GM19099 (cell line): ENCODE data around the gene ZNF592.

Experiments
- POLR2A ChIP-seq: IDR thresholded peaks from 3 replicates; pipeline ENCODE4 v1.6.1; 2011; ENCODE audit warnings: low read depth; ENCODE audit not compliant: insufficient read length; ENCODE audit errors: extremely low read depth

The ZNF592 gene

DNA sequence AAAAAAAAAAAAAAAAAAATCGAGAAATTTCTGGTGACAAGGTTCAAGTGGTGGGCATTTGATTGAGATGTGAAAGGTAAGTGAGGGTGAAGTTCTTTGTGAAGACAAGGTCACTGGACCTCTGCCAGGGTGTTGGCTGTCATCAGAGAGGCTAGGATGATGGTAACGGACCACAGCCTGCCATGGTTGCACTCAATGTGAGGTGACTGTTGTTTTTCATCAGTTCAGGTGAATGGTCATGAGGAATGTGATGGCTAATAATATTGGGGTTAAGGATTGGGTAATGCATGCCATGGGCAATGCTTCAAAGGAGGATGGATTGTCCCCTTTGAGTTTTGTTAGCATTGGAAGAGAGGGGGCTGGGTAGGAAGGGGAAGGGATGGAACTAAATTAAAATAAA, 64.5 kb downstream of the ZNF592 start:
- no peak for TF ChIP-seq POLR2A

DNA sequence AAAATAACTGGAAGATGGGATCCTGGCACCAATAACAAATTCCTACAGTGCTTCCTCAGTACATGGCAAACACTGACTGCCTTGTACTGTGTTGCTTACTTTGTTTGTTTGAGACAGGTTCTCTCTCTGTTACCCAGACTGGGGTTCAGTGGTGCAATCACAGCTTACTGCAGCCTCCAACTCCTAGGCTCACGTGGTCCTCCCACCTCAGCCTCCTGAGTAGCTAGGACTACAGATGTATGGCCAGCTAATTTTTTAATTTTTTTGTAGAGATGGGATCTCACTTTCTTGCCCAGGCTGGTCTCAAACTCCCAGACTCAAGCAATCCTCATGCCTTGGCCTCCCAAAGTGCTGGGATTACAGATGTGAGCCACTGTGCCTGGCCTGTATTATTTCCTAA, 65.0 kb downstream of the ZNF592 start:
- no peak for TF ChIP-seq POLR2A

DNA sequence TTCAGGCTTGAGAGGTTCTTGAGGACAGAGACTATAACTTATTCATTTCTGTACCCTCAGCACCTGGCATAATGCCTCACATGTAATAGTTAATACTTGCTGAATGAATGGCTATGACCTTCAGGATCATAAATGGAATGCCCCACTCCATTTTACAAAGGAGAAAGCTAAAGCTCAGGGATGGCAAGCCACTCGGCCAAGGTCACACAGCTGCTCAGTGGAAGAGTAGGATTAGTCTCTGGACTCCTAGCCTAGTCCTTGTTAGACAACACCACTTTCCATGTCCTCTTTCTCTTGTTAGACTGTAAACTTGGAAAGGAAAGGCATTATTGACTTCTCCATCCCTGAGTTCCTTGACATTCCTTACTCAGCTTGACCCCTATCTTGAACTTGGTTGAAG, 65.5 kb downstream of the ZNF592 start:
- TF ChIP-seq POLR2A: no peak

DNA sequence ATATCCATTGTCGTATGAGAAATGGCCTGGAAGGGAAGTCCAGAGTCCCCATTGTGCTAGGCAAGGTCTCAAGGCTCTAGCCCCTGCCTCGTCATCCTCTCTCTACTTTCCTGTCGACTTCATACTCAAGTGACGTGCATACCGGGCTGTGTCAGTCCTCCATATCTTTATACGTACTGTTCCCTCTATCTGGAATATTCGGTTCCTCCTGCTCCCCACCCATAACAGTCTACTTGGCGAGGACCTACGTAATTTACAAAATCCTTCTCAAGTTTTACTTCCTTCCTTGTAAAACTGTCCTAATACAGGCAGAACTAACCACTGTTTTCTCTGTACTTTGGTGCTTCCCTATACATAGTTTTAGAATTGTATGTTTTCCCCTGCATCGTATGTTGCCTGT, 66.5 kb downstream of the ZNF592 start:
- TF ChIP-seq POLR2A: no peak

DNA sequence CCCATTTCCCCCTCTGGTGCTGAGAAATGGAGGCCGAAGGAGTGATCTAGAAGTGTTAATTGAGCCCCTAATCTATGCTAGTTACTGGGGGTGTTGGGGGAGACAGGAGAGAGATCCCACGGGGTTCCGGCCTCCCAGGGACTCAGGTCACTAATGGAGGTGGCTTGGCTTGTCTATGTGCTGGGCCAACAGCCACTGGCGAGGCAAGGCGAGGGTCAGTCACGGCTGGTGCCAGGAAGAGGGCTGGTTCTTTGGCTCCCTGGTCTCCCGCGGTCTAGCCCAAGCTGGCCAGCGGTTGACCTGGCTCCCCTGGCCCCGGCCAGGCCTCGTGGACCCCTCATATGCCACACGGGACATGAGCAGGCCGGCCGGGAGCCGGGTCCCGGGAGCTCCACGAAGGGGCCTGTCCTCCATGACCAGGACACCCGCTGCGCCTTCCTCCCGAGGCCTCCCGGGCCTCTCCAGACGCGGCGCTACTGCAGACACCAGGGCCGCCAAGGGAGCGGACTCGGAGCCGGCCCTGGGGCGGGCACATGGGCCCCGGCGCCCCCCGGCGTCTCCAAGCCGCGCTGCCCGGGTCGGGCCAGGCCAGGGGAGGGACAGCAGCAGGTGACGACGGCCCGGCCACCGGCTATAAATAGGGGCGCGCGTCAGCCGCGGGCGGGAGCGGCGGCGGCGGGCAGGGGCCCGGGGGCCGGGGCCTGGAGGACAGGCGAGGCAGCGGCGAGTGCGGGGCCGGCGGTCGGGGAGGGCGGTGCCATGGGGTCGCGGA, 68.5 kb downstream of the ZNF592 start, which contains the start of gene ALPK3:
Gene ALPK3, plus strand, starts transcription at position 663 of the 772 bp plus-strand sequence. Its CDS starts 97 bp downstream, at position 760.
- TF ChIP-seq POLR2A: no peak

DNA sequence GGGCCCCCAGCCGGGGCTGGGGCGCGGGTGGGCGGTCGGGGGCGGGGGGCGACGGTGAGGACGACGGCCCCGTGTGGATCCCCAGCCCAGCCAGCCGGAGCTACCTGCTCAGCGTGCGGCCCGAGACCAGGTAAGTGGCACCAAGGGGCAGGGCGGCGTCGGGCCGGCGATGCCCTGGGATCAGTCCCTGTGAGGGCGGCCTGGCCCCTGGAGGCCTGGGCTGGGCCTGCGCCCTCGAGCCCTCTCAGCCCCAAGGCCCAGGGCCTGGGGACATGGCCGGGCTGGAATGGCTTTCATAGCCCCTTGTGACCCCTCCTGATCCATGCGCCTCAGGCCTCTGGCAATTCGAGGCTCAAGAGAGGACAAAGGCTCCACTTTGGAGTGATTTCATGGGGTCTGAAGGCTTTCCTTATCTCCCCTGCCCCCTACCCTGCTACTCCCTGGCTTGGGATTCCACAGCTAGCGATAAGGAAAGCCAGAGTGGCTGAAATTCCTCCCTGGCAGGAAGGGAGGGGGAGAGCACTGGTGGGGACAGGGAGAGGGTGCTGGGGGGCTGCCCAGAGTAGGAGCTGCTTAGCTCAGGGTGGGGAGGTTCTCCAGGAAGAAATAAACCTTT, 69.2 kb downstream of the ZNF592 start:
- TF ChIP-seq POLR2A: no peak

DNA sequence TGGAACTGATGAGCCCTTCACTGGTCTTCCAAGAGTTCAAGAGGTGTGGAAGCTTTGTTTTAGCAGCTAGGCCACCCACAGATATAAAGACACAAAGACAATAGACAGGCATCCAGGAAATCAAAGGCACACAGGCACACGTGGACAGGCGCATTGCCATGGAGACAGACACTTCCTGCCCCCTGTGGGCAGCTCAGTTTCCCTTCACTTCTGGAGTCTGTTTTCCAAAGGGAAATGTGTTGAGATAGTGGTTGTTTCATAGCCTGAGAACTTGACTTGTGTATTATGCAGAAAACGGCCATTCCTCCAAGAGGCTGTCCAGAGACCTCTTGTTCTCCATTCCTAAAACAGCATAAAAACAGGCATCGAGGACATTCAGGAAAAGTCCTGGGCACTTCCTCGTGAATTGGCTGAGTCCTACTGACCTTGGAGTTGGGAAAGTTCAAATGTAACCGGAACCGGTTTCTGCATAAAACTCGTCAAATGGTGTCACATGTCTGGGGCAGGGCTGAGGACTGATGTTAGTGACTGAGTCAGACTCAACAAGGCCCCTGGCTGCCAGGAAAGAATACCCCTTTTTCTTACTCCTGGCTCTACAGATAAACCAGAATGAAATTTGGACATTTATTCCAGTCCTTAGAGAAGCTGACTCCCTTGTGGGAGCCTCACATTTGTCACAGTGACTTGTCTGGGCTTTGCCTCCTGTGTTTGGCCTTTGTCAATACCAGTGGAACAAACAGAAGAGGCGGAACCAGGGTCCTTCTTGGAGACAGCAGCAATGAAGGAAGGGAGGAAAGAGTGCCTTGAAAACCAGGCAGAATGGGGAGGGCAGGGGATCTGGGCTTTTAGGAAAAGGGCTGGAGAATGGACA, 70.1 kb downstream of the ZNF592 start:
- TF ChIP-seq POLR2A: no peak

DNA sequence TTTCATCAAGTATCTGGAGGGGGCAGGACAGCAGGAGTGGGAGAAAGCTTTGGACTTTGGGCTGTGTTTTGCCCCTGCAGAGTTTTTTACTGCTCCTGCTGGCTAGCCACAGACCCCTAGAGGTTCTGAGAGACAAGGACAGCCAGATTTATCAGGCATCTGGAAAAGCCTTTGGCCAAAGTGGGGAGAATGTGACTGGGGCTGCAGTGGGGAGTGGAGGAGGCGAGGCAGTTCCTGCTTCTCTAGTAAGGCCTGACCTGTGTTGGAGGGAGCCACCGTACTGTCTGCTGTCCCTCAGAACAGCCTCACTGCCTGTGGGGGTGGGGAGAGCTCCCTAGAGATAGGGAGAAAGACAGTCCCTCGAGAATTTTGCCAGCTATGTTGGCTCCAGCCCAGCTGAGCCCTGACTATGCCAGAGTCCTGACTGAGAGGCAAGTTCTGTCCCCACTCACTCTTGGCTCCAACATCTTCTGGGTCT, 70.9 kb downstream of the ZNF592 start:
- TF ChIP-seq POLR2A: no peak

DNA sequence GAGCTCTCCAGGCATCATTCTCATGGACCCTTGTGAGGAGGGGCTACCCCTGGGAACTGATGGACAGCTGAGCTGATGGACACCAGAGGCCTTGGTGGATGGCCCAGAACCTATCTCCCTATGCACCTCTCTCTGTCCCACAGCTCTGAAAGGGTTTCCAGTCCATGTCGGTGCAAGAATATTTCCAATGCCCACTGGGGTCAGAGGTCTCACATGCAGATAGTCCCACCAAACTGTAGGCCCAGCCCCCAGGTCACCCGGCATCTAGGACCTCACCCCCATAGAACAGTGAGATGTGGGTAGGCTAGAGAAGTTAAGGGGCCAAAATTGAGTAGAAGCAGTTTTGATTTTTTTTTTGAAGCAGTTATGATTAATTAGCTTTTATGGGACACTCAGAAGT, 71.4 kb downstream of the ZNF592 start:
- no peak for TF ChIP-seq POLR2A

DNA sequence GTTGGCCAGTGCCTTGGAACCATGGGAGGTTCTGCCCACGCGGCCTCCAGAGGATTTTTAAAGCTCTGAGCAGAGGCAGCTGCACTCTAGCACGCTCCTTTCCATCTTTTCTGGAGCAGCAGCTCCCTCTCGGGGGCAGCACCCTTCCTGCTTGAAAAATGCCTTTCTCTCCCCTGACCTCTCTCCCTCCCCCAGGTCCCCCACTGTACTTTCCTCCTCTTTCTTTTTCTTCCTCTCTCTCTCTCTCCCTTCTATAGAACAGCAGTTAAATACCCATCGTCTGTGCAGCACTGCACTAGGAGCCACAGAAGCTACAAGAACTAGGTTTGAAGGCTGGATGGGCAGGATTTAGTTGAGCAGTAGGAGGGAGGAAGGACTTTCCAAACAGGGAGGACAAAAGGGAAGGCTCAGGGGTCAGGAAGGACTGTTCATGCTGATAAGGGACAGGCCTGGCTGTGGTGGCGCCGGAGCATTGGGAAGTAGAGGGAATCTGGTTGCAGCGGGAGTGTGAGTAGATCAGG, 73.2 kb downstream of the ZNF592 start:
- no peak for TF ChIP-seq POLR2A

DNA sequence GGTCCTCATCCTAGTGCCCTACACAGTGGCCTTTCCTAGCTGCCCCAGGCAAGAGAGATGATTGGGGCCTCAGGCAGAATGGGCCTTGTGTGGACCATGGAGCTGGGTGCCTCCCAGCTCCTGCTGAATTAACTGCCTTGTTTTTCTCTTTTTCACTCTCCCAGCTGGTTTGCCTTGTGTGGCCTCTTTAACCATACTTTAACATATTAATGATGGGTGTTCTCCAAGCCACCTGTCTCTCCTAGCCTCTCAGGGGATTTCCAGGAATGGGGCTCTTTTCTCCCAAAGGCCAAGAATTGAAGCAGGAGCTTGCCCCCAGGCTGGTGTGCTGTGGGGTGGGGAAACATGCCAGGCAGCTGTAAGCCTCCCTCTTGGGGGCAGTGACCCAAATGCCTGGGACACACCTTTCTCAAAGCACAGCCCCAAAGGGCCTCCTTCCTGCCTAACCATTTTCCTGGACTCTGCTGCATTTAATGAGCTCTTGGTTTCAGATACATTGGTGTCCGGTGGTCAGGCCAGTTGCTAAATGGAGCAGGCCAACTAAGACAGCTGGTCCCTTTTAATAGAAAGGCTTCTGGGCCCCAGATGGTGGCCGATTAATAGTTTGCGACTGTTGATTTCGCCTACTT, 74.4 kb downstream of the ZNF592 start:
- no peak for TF ChIP-seq POLR2A

DNA sequence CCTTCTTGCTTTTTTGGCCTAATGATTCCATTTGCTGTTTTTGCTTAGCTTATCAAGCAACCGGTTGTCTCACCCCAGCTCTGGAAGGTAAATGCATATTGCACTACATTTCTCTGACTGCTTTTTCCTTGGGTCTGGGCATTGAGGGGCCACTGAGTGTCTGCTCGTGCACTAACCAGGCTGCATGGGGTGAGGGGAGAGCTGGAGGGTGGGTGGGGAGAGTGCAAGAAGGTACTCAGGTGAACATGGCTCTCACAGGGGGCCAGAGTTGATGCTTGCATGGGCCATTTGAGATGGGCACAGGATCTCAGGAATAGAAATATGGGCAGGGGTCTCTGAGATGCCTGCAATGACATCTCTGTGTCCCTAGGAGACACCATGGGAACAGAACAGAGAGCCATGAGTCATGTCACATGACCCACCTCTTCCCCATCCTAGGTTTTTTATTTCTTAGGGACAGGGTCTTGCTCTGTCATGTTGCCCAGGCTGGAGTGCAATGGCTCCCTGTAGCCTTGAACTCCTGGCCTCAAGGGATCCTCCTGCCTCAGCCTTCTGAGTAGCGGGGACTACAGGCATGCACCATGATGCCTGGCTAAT, 75.0 kb downstream of the ZNF592 start:
- TF ChIP-seq POLR2A: no peak

DNA sequence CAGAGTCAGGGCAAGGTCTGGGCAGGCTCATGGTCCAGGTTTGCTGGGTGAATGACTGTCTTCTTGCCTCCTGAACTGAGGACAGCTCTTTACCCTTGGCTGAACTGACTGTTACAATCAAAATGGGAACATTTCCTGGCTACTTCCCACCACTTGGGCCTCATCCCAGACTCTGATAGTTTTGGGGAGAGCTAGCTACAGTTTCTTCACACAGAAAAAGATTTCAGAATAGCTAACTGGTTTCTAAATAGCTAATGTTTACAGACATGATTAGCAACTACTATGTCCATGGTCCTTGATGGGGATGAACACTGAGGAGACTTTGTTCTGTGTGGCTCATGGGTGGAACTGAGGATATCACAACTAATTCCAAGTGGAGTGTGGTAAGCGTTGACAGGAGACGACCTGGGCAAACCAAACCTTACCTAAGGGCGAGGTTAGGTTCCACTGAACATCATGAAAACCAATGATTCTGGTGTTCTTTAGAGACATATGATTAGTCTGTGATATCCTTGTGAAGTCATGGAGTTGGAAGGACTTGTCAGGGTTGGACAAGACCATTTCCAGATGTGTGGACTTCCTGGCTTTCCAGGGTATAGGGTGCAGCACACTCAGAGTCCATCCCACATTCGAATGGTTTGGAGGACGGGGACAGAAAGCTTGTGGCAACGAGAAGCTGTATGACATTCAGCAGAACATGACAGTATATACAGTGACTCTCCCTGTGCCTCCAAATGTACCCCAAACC, 76.0 kb downstream of the ZNF592 start:
- TF ChIP-seq POLR2A: no peak

DNA sequence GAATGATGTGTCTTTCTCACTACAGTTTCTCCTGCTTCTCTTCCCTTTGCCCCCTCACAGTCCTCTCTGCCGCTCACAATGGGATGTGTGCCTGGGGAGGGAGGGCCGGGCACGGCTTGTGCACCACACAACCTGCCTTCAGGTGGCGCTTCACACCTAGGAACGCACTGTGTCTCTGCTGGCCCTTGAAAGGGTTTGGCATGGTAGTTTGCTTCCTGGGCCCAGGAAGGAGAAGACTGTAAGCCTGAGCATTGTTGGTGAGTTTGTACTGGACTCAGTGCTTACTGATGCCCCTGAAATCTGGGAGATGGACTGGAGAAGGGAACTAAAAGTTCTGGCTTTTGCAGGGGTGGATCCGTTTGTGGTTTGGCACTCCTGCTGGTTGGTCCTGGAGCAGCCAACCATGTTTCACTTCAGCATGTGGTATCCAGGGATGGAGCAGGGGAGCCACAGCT, 78.0 kb downstream of the ZNF592 start:
- TF ChIP-seq POLR2A: no peak

DNA sequence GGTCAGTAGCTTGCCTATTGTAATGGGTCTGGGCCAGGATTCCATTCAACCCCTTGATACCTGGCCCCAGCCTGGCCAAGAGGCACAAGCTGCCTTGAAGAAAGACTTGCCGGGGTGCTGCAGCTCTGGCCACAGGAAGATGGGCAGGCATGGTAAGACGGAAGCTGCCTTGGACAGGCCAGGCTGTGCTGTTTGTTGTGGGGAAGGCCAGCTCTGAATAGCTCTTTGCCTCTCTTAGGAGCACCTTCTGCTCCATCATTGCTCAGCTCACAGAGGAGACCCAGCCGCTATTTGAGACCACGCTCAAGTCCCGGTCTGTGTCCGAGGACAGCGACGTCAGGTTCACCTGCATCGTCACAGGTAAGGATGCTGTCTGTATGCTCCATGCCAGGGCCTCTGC, 78.9 kb downstream of the ZNF592 start:
- TF ChIP-seq POLR2A: no peak
